HG03280 (cell line): ENCODE data around the gene SIGLEC9.

Source experiments
- ATAC-seq: cut with Tn5 transposase; IDR thresholded peaks from one replicate; pipeline ENCODE4 v1.9.1; 2021; ENCODE audit warnings: mild to moderate bottlenecking, moderate library complexity; ENCODE audit not compliant: unreplicated experiment

SIGLEC9 gene

GRCh38 chr19:51124729-51125128, at the start of gene SIGLEC9:
Gene SIGLEC9, plus strand, starts transcription at chr19:51124906. Its CDS starts 69 bp downstream, at chr19:51124975.
- ATAC-seq: no peak

- no peak for ATAC-seq
These were observed 48.7 kb upstream of the SIGLEC9 start for GRCh38 chr19:51075998-51076397.

- ATAC-seq: no peak
These were observed 48.0 kb upstream of the SIGLEC9 start for GRCh38 chr19:51076631-51077213.

- ATAC-seq: no peak
These were observed 46.6 kb upstream of the SIGLEC9 start for GRCh38 chr19:51078104-51078503.

GRCh38 chr19:51078731-51079130, 46.0 kb upstream of the SIGLEC9 start:
- ATAC-seq: no peak

- ATAC-seq: no peak
These were observed 45.1 kb upstream of the SIGLEC9 start for GRCh38 chr19:51079481-51080110.

GRCh38 chr19:51081476-51081875, 43.2 kb upstream of the SIGLEC9 start:
- ATAC-seq: no peak

- no peak for ATAC-seq
These were observed 42.1 kb upstream of the SIGLEC9 start, which contains the start of gene KLK14 for GRCh38 chr19:51082611-51083010. Gene KLK14, minus strand, starts transcription at chr19:51082887. Its CDS starts 273 bp downstream, at chr19:51082614.

GRCh38 chr19:51083181-51083580, 41.5 kb upstream of the SIGLEC9 start:
- ATAC-seq: no peak

GRCh38 chr19:51083783-51084182, 40.9 kb upstream of the SIGLEC9 start:
- ATAC-seq: no peak

- ATAC-seq: no peak
These were observed 40.2 kb upstream of the SIGLEC9 start for GRCh38 chr19:51084505-51084904.

- no peak for ATAC-seq
These were observed 38.4 kb upstream of the SIGLEC9 start for GRCh38 chr19:51086153-51086850.

- no peak for ATAC-seq
These were observed 34.9 kb upstream of the SIGLEC9 start for GRCh38 chr19:51089786-51090185.

- no peak for ATAC-seq
These were observed 34.2 kb upstream of the SIGLEC9 start for GRCh38 chr19:51090471-51090870.

GRCh38 chr19:51091126-51091525, 33.6 kb upstream of the SIGLEC9 start:
- no peak for ATAC-seq

GRCh38 chr19:51091895-51092873, 32.5 kb upstream of the SIGLEC9 start:
- ATAC-seq: no peak

GRCh38 chr19:51093101-51093500, 31.6 kb upstream of the SIGLEC9 start:
- ATAC-seq: no peak

GRCh38 chr19:51093510-51094345, 31.0 kb upstream of the SIGLEC9 start:
- no peak for ATAC-seq

- no peak for ATAC-seq
These were observed 29.9 kb upstream of the SIGLEC9 start for GRCh38 chr19:51094696-51095279.
